HG03378 (cell line): ENCODE measurements around the gene XYLT1.

Experiments
- ATAC-seq: cut with Tn5 transposase; IDR thresholded peaks from one replicate; pipeline ENCODE4 v1.9.1; 2021; ENCODE audit warnings: mild to moderate bottlenecking, moderate library complexity; ENCODE audit not compliant: unreplicated experiment

Gene XYLT1

DNA sequence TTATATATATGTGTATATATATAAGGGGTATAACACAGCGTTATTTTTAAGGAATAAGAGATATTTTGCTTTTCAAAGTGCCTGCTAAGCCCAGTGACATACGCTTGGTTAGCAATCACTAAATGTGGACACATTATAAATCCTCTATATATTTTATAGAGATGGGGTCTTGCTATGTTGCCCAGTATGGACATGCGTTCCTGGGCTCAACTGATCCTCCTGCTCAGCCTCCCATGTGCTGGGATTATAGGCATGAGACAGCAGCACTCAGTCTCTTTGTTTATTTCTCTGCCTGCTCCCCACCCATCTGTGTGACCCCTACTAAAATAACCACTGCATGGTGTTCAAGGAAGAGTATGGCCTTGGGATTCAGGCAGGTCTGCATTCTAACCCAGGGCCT, 63.4 kb downstream of the XYLT1 start:
- no peak for ATAC-seq

DNA sequence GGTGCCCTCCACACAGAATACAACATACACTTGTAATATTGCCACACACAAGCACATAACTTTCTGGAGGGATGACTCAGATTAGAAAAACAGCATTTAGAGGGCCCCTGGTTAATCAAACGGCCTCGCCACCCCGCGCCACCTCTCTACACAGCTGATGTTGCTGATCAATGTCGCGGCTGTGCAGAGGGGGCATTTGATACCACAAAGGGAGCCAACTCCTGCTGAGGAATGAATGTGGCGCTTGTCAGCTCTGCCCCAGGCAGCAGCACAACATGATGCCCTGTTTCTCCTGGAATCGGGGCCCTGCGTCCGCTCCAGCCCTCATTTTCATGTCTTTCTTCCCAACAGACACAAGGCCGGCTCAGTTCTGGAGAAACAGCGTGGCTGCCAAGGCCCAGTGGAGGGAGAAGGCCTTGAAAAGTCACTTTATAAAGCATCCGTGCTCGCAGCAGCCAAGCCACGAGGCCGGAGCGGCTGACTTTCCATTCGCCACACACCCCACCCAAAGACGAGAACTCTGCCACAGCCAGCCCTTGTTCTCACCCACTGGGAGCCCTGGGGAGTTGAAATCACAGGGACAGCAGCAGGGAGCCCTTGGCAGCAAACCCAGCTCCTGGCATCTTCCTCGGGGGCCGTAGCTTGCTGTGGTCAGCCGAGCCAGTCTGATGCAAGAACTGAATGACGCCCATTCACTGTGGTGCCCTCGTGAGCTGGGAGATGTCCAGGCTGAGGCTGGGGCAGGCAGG, 65.6 kb downstream of the XYLT1 start:
- ATAC-seq, result no peak

DNA sequence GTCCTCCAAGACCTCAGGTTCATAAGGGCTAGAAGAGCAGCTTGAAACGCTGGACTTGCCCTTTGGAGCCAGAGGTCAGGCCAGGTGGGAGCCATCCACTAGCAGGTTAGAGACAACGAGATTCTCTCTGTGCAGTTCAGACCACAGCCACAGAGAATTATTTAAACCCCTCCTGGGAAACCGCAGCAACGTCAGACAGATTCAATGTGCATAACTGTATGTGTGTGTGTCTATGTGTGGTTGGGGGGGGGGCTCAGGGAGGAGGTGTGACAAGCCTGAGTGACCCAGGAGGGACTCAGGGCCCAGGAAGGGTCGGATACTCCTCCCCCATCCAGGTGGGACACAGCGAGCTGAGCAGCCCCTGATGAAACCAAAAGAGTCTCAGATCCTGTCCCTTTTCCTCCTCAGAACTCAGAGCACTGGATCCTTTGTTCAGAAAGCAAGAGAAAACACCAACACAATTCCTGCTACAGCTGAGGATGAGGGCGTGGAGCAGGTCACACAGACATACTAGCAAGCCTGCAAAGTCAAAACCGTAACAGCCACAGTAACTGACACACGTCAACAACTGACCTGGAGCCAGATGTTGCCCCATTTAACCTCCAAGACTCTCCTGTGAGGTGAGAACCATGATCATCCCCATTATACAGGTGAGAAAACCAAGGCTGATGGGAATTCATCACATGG, 66.8 kb downstream of the XYLT1 start:
- ATAC-seq, result no peak

GRCh38 chr16:17403156-17403809, 67.5 kb downstream of the XYLT1 start:
- no peak for ATAC-seq

DNA sequence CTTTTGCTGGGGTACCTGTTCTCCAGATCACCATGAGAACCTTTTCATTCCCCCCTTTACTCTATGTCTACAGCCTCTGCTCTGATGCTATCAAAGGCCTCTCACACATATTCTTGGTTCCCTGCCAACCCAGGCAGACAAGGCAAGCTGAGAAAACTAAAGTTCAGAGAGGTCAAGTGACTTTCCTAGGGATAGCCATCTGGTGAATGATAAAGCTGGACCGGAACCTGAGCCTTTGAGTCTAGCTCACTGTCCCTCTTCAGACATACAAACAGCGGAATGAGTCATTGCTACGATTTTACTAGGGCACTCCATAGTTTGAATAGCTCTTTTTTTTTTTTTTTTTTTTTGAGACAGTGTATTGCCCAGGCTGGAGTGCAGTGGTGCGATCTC, 73.3 kb downstream of the XYLT1 start:
- no peak for ATAC-seq

DNA sequence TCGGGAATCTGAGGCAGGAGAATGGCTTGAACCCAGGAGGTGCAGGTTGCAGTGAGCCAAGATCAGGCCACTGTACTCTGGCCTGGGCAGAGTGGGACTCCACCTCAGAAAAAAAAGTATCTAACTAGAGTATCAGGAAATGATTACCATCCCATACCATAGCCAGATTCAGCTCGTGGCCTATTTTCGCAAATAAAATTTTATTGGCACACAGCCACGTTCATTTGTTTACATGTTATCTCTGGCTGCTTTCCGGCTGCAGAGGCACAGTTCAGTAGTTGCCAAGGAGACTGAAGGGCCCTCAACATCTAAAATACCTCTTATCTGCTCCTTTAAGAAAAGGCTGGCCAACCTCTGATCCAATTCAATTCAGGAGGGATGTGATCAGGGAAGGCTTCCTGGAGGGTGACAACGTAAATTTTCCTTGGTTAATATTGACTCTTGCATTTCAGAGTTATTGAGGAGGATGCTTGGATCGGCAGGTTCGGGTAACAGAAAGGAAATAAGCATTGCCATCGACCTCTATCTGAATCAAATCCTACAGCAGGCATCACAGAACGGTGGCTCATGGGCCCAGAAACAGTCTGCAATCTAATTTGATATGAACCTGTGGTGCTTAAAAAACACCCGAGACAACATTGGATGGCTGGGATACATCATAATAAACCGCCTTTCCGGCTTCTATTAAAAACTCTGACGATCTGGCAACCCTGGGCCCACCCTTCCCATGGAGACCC, 73.8 kb downstream of the XYLT1 start:
- no peak for ATAC-seq

- no peak for ATAC-seq
These were observed 74.8 kb downstream of the XYLT1 start for GRCh38 chr16:17395849-17396480.

GRCh38 chr16:17392857-17393692, 77.7 kb downstream of the XYLT1 start:
- no peak for ATAC-seq

DNA sequence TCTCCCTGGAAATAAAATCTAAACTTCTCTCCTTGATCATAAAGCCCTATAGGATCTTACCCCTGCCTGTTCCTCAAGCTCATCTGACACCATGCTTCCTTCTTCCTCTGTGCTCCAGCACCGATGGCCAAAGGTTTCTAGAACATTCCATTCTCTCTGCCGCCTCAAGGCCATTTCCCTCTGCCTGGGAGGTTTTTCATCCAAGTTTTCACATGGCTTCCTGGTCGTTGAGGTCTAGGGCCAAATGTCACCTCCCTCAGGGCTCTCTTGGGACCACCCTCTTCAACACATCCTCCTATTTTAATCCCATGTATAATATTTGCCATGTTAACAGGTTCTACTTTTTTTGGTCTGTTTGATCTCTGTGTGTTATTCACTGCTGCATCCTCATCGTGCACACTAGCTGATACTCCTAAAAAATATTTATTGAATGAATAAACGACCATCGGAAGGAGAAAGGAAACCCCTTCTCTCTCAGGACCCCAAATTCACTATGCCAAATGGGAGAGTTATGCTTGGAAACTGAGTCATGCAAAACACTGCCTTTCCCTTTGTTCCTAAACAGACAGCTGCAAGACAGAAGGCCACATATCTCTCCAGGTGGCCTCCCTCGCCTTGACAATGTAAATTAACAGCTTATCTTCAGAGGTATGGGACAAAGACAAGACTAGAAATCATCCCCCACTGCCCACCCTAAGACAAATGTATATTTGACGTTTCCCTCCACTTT, 78.5 kb downstream of the XYLT1 start:
- ATAC-seq, result no peak

DNA sequence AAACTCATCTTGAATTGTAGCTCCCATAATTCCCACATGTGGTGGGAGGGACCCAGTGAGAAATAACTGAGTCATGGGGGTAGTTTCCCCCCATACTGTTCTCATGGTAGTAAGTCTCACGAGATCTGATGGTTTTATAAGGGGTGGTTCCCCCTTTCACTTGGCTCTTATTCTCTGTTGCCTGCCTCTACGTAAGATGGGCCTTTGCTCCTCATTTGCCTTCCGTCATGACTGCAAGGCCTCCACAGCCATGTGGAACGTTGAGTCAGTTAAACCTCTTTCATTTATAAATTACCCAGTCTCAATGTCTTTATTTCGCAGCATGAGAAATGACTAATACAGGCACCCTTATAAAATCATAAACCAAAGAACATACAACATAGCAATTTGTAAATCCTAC, 79.0 kb downstream of the XYLT1 start:
- no peak for ATAC-seq

GRCh38 chr16:17389384-17389783, 81.4 kb downstream of the XYLT1 start:
- ATAC-seq, result no peak

- no peak for ATAC-seq
These were observed 83.5 kb downstream of the XYLT1 start for GRCh38 chr16:17387256-17387655.

DNA sequence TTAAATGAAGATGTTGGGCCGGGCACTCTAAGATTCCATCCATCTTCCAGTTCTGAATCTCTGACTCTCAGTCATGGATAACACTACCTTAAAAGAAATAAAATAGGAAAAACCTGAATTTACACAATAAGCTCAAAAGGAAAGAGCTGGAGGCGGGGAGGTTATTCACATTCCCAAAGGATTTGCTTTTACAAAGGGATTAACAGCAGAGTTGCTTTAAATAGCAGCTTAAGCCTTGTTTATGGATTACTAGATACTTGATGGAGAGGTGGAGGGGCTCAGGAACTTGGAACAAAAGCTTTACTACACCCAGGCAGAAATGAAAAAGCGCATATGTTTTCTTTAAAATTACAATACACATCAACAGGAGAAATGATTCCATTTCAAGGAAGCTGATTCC, 84.5 kb downstream of the XYLT1 start:
- no peak for ATAC-seq

DNA sequence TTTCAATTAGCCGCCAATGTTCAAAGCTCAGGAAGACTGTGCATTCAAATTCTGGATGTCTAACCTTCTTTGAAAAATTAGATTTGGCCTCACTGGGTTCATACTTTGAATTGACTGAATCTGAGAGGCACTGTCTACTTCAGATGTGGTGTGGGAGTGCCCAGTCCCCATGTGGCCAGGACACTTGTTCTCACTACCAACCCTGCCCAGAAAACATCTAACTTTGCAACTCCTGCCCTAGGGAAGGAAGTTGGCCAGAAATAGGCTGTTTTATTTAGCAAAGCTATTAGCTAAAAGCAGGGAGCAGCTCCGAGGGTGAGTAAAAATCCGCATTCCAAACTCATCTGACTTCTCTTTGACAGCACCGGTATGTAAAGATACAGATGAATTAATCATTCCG, 86.3 kb downstream of the XYLT1 start:
- no peak for ATAC-seq

- no peak for ATAC-seq
These were observed 87.6 kb downstream of the XYLT1 start for GRCh38 chr16:17382949-17383863.

DNA sequence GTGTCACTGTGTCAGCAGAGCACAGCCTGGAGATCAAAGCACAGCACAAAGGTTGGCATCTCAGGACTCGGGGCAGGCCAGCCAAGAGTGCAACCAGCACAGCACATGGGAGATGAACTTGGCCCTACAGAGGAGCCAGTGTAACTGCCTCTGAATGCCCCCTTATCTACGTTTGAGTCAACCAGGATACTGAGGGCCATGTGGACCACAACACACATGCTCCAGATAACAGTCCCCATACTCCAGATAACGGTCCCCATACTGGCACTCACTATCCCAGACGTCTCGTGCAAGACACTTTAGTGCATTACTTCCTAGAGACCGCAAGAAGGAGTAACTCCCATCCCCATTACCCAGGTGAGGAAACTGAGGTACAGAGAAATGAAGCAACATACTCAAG, 88.2 kb downstream of the XYLT1 start:
- no peak for ATAC-seq

DNA sequence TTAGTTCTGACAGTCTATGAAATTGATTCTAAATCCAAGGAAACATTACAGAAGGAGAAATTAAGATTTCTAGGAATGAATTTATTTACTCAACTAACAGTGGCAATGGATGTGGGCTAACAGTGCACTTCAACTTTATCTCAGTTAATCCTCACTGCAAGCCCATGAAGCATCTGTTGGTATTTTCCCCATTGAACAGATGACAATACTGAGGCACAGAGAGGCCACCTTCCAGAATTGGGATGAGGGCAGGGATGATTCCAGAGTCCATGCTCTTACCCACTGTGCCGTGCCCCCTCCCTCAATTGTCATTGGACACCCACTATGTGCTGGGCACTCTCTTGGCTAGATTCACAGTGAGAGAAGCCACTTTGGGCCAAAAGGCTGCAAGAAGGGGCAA, 89.0 kb downstream of the XYLT1 start:
- ATAC-seq, result no peak

DNA sequence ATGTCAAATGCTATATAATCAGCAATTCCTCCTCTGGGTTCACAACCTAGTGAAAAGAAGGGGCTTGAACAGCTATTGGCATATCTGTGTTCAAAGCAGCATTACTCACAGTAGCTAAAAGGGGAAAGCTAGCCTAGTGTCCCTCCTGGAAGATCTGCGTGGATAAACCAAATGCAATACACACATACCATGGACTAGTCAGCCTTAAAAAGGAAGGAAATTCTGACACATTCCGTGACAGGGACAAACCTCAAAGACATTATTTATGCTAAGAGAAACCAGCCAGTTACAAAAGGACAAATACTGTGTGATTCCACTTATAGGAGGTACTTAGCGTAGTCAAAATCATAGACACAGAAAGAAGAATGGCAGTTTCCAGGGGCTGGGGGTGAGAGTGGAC, 90.1 kb downstream of the XYLT1 start:
- no peak for ATAC-seq
